HS-5 (cell line): ENCODE measurements around the gene PHAF1.
"Not testable (repeated sequence)": the region's sequence is repeated elsewhere in the genome, so short reads cannot be mapped to it uniquely, and the experiment has no call there.

Source experiments
- DNase-seq: peaks from one replicate; pipeline ENCODE4 v3.0.0-alpha.2; 2012; ENCODE audit warnings: low read depth

PHAF1 gene

DNA sequence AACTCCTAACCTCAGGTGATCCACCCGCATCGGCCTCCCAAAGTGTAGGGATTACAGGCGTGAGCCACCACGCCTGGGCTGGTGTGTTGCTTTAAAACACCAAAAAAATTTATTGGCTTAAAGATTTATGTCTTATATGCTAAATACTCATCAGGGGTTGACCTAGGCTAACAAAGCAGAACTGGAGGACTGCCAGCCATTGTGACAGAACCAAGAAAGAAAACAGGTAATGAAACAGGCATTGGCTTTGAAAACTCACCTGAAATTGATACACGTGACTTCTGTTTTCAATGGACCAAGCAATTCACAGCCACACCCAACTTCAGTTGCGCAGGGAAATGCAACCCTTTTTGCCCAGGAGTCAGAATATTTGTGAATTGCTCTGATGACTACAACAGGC lies 4.9 kb upstream of the PHAF1 start:
- DNase-seq = no peak

DNA sequence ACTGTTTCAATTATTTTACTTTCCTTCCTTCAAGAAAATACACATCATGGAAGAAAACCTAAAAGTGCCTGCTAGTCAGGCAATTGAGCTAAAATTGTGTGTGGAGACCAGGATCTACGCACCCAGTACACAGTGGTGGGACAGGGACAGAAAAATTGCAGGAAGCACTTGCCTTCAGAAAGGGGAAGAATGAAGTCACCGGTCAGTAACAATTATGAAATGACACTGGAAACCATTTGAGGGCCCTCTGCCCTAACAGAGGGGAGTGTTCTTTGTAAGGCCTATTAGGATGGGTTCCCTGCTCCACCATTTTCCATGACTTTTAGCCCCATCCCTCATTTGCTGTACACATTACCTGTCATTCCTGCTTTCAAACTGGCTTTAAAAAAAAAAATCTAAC lies 4.5 kb upstream of the PHAF1 start:
- no peak for DNase-seq

DNA sequence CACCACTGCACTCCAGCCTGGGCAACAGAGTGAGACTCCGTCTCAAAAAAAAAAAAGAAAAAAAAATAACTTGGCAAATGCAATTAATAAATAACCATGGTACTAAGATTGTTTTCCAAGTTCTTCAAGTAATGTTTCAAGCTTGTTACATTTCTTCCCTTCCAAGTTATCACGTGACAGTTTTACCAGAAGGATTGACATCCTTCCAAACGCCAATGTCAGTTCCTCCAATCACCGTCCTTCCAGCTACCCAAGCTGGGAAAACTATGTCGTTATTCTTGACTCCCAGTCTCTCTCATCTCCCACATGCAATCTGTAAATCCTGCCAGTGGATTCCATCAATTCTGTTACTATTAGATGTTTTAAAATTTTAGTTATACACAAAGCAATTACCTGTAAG lies 3.9 kb upstream of the PHAF1 start:
- no peak for DNase-seq

DNA sequence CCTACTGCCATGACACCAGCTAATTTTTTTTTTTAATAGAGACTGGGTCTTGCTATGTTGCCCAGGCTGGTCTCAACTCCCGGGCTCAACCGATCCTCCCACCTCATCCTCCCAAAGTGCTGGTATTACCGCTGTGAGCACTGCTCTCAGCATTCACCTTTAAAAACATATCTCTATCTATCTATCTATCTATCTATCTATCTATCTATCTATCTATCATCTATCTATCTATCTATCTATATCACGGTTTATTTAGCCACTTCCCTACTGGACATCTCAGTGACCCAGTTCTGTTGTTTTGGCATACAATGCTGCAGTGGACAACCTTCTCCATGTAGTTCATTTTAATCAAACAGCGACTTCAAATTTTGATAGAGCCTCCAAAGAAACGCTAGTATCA lies 1.3 kb upstream of the PHAF1 start:
- DNase-seq = no peak

DNA sequence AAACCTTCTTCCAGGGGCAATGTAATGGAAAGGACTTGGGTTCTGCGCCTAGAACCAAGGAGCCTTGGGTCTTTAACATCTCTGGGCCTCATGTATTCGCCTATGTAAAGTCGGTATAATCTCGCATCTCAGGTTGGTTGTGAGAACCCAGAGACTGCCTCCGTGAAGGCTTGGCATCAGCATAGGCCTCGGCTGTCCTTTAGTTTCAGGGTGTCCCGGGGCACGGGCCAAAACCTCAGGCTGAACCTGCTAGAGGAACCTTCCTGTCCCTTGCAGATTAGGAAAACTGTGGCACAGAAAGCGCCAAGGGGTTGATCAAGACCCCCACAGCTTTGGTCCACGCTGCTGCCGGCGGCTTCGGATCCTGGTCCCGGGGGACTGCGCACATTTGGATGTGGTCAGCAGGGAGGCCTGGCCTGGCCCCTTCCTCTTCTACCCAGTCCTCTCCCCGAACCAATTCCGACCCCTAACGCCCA lies 772 bp upstream of the PHAF1 start:
- DNase-seq = no peak

DNA sequence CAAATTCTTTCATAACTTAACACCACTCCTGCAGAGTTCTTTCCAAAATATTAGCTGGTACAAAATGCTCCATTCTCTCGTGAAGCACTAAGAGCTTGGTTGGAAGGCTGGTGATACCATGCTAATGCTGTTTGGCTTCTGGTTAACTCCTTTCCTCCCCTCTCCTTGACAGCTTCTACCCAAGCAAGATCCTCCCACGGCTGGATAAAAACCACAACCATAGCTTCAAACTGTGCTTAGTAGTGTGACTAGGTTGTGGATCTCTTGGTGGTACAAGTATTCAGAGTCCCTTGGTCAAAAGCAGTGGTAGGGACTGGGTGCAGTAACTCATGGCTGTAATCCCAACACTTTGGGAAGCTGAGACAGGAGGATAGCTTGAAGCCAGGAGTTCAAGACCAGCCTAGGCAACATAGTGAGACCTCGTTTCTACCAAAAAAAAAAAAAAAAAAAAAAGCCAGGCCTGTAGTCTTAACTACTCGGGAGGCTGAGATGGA lies 2.3 kb downstream of the PHAF1 start:
- DNase-seq = no peak

DNA sequence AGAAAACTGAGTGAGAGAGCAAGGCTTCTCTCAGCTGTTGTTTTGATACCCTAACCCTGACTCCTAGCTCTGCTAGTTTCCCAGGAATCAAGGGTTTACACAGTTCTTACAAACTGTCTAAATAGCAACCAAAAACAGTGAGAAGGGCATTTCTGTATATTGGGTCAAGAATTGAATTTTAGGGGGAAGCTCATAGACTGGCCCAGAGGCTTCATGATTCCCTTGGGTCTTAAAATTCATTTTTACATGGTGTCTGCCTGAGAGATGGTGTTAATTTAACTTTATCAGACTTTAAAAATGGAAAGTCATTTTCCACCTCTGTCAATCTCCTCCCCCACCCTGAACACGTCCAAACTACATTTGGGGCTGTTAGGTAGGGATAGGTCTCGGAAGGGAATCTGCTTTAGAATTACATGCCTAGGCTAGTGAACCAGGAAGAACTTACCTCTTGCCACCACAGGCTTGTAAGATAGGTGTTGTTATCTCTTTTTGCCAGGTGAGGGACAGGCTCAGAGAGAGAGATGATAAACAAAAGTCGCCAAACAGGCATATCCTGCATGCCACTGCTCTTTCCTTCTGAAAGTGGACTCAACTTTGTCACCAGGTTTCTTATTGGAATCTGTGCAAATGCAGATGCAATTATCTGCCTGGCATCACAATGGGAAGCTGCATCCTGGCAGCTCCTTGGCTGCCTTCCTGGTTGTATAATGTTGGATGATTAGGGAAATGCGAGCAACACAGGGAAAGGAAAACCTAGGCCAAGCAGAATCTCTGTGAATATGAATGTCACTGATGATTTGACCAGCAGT lies 3.1 kb downstream of the PHAF1 start:
- no peak for DNase-seq

DNA sequence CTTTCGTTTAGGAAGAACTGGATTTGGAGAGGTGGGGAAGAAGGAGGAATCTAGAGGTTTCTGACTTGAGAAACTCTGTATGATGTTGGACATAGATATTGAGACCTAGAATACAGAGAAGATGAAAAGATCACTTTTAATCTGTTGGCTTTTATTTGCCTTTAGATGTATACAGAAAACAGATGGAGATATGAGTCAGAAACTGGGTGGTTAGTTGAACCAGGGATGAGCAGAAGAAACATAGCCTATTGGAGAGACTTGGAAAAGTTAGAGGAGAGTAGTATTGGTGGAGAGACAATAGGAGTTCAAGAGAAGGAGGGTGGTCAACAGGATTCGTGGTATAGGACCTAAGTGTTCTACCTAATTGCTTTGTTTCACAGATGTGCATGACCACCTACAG lies 5.1 kb downstream of the PHAF1 start:
- DNase-seq = no peak

DNA sequence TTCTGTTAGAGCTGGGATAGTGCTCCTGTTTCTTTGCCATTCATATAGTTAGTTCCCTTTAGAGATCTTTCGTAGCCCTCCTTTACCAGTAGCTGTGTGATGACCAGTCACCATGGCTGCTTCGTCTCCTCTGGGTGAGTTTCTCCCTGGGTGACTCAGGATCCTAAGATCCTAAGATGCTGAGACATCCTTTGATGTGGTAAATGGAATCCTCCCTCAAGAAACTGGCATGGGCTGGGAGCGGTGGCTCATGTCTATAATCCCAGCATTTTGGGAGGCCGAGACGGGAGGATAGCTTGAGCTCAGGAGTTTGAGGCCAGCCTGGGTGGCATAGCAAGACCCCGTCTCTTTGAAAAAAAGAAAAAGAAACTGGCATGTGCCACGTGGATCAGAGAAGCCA lies 5.9 kb downstream of the PHAF1 start:
- DNase-seq = peak; percentile 88

DNA sequence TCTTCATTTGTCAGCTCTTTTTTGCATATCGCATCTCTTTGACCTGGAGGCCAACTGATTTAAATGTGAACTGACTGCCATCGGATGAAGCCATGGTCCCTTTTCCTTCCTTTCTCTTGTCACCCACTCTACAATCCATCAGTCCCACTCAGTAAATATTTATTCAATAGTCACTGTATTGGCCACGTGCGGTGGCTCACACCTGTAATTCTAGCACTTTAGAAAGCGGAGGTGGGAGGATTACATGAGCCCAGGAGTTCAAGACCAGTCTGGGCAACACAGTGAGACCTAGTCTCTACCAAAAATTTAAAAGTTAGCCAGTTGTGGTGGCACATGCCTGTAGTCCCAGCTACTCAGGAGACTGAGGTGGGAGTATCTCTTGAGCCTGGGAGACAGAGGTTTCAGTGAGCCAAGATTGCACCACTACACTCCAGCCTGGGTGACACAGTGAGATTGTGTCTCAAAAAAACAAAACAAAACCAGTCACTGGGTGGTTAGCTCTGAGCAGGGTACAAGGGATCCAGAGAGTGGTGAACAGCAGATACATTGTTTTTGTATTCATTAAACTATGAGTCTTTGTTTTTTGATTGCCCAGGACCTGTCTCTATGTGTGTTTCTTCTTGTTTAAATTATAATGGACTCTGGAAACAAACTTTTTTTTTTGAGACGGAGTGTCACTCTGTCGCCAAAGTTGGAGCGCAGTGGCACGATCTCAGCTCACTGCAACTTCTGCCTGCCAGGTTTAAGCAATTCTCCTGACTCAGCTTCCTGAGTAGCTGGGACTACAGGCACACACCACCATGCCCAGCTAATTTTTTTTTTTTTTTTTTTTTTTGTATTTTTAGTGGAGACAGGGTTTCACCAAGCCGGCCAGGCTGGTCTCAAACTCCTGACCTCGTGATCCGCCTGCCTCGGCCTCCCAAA lies 6.9 kb downstream of the PHAF1 start:
- DNase-seq = no peak

DNA sequence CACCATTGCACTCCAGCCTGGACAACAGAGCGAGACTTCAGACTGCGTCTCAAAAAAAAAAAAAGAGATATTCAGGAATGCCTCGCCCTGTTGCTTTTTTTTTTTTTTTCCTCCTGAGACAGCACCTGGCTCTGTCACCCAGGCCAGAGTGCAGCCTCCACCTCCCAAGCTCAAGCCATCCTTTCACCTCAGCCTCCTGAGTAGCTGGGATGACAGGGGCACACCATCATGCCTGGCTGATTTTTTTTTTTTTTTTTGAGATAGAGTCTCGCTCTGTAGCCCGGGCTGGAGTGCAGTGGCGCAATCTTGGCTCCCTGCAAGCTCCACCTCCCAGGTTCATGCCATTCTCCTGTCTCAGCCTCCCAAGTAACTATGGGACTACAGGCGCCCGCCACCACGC lies 8.0 kb downstream of the PHAF1 start:
- no peak for DNase-seq

DNA sequence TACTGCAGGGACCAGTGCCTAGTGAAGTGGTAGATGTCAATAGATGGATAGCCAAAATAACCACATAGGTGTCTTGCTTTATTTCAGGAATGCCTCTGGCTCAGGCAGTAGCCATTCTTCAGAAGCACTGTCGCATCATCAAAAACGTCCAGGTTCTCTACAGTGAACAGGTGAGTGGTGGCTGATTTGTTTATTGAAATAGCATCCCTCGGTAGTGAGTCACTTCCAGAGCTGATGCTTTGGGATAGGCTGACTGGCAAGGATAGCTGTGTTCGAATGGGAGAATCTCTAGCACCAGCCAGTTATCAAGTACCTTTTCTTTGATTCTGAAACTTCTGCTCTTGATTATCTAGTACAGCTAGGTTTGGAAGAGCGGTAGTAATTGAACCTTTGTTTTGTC lies 10.3 kb downstream of the PHAF1 start:
- DNase-seq = no peak

DNA sequence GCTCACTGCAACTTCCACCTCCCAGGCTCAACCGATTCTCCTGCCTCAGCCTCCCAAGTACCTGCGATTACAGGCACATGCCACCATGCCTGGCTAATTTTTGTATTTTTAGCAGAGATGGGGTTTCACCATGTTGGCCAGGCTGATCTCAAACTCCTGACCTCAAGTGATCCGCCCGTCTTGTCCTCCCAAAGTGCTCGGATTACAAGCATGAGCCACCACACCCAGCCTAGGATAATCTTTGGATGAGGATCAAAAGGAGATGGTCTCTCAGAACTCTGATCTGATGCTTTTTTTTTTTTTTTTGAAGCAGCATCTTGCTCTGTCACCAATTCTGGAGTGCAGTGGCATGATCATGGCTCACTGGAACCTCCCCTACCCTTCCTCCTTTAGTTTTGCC lies 13.1 kb downstream of the PHAF1 start:
- DNase-seq = not testable (repeated sequence)

DNA sequence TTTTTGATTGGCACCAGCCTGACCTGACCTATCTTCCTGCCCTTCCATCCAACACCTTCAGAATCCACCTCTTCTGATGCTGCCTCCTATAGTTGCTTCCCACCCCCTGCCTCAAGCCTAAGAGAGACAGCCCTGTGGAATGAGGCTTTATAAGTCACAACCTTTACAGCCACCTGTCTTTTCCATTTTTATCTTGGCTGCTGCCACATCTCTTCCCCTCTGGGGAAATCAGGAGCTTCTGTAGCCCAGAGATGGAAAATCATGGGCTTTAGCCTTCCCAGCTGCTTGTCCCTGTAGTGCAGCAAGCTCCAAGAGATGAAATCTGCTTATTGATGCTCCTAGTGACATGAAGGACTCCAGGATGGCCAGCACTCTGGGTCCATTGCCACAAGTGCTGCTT lies 18.7 kb downstream of the PHAF1 start:
- no peak for DNase-seq

DNA sequence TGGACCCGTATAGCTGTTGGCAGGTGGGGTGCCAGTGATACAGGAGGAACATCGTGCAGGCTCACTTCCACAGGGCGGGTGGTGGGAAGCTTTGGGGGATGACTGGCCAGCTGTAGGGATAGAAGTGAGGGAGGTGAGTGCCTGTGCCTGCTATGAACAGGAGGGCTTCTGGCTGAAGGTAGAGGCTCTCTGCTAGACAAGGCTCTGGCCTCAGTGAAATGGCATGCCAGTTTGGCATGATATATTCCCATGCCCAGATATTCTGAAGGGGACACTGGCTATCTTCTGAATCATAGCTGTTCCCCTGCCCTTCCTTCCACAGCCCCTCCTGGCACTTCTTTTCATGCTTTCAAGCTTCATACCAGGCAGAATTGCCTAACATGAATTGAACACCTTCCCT lies 19.1 kb downstream of the PHAF1 start:
- DNase-seq = no peak

DNA sequence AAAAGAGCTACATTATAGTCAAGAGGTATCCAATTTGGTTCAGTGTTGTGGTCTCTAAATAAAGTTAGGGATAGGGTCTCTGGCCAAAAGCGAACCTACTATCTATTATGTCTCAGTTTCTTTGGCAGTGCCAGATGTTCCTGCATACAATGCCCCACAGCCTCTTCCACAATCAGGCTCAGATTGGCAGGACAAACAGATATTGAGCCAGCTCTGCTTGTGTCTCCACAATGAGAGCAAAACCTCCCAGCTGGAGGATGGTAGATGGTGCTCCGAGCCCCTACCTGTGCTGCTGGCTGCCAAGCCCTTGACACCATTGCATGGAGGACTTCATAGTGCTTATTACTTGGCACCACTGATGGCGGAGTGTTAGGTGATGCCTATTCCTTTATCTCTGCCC lies 19.7 kb downstream of the PHAF1 start:
- no peak for DNase-seq

DNA sequence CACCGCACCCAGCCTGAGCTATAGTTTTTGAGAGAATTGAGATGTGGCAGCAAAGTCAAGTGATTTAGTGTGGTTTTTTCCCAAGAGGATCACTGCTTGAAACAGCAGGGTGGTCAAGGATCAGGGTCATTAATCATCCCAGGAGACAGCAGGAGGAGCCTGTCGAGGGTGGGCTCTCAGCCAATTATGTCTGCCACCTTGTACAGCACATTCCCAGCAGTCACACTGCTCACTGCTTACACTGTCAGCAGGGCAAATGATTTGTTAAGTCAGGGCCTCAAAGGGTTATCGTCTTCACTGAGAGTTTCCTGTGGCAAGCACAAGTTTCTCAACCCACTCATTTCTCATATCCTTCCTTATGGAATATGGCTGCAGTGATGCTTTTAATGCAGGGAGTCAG lies 27.9 kb downstream of the PHAF1 start:
- DNase-seq = no peak

DNA sequence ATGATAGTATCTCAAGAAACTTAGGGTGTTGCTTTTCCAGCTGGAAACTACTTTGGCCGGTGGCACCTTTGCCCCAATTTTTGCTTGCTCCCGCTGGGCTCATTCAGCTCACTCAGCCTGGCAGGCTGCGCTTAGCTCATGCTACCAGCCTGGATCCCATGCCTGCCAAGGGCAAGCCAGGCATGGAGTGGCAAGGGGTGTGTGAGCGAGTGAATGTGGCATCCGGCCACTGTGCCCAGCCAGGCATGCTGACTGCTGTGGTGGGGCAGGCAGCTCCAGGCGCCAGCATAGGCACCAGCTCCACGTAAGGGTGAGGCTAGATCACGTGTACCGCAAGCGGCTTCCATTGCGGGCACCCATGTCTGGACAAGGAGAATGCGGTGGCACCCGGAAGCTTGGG lies 31.6 kb downstream of the PHAF1 start:
- DNase-seq = no peak

DNA sequence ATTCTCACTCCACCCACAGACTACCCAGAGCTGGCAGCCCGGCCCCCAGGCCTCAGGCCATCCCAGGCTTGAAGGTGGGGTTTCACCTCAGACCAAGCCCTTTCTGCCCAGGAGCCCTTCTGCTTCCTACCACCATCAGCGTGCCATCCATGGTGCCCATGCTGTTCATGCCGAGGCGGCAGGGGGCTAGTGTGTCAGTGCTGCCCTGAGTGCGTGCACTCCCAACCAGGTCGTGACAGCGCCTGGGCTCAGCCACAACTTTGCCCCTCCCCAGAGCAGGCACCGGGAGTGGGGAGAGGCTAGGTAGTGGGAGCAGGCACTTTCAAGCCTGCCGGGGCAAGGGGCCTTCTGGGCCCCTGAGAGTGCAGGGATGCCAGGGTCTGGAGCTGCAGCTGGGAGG lies 32.6 kb downstream of the PHAF1 start:
- DNase-seq = no peak

DNA sequence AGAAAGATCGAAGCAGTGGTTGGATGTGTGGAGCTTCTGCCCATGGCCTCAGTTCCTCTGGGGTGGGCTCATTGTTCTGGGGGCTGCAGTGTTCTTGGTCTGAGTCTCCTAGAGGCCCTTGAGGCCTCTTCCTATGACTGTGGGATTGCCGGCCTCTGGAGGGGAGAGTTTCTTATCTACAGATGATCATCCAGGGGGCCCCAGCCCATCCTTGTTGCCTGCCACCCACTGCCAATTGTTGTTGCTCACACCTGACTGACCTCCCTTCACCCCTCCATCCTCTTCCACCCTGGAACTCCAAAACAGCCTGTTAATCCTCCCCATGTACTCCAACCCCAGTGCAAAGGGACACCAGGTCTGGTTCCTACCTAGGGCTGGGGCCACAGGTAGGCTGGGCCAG lies 35.2 kb downstream of the PHAF1 start:
- no peak for DNase-seq

DNA sequence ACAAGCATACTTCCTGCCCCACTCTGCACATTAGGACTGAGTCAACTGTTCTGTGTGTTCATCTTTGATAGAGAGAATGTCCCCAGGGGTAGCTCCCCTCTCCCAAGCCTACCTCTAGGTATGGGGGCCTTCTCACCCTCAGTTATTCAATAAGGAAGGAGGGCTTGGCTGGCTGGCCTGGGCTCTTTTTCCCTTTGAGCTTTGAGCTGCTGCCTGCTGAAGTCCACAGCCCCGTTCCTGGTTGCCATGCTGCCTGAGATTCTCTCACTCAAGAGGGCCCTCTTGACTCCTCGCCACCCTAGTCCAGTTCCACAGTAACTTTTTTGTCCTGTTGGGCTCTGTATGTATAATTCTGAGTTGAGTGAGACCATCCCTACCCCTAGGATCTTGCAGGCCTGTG lies 36.0 kb downstream of the PHAF1 start:
- DNase-seq = no peak

DNA sequence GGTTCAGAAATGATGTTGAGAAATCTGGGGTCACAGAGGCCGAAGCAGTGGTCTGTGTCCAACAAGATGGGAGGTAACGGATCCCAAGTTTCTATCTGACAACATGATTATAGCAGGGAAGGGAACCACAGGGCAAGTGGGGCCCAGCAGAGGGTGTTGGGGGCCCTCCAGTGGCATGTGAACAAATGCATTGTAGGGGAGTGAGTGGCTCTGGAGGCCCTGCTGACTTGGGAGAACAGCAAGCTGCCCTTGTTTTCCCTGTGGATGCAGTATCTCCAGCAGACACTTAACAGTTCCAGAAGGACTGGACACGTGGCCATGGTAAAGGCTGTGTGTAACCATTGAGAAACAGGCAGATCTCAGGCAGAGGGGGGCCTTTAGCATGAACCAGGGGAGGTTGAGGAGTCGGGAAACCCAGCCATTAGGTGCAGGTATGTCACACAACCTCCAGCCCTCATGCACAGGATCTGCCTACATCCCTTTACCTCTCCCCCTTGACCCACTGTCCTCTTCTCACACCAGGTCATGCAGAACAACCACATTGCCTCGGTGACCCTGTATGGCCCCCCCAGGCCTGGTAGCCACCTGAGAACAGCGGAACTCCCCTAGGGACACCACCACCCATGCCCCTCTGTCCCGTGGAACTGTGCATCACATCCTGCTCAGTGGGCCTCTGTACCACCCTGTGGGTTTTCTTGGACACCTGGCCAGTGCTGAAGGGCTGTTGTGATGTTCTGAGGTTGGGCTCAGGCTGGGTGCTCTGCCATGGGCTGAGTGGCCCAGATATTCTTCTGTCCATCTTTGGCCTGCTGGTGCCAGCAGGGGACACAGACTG lies 37.0 kb downstream of the PHAF1 start:
- no peak for DNase-seq
